BLaER1 treated with 17β-estradiol and CSF1 and Interleukin-3, amounts not matched to agents 10 nM and 100 nM (cell line): ENCODE results near the gene GGA1.
A peak's percentile ranks its signal among the peaks of the same experiment; 100 is the strongest.

Source experiments
- H3K27ac ChIP-seq, 11 experiments: shearing (Covaris generic); formaldehyde crosslinking; 2 replicates each; pipeline ENCODE4 v1.8.1; 2022
- H3K27me3 ChIP-seq, 11 experiments: shearing (Covaris generic); formaldehyde crosslinking; 2 replicates each; pipeline ENCODE4 v1.8.1; 2022
- H3K36me3 ChIP-seq, 11 experiments: shearing (Covaris generic); formaldehyde crosslinking; 2 replicates each; pipeline ENCODE4 v1.8.1; 2022
- H3K4me1 ChIP-seq, 10 experiments: shearing (Covaris generic); formaldehyde crosslinking; 2 replicates each; pipeline ENCODE4 v1.8.1; 2022
- H3K4me2 ChIP-seq, 11 experiments: shearing (Covaris generic); formaldehyde crosslinking; 2 replicates each; pipeline ENCODE4 v1.8.1; 2022
- H3K4me3 ChIP-seq, 10 experiments: shearing (Covaris generic); formaldehyde crosslinking; 2 replicates each; pipeline ENCODE4 v1.8.1; 2022
- H3K9ac ChIP-seq, 11 experiments: shearing (Covaris generic); formaldehyde crosslinking; 2 replicates each; pipeline ENCODE4 v1.8.1; 2022
- H3K9me3 ChIP-seq, 11 experiments: shearing (Covaris generic); formaldehyde crosslinking; replicated peaks in 1 of 11; 2 replicates each; pipeline ENCODE4 v1.8.1; 2022
- H4K20me1 ChIP-seq, 11 experiments: shearing (Covaris generic); formaldehyde crosslinking; 2 replicates each; pipeline ENCODE4 v1.8.1; 2022
- Cebpa-rat ChIP-seq, 11 experiments: shearing (Covaris generic); IDR thresholded peaks; 2 replicates each; pipeline ENCODE4 v1.8.1; 2022

GGA1 gene

GRCh38 chr22:37661160-37661924 is 52.7 kb downstream of the GGA1 start:
- Histone ChIP-seq H3K9ac (peak overlapping the region; percentile 54 to 95 (median 91); a peak in 20 of 22 replicates), H3K27ac (peak overlapping the region in 10 of 11 experiments; percentile 17 to 60 (median 53); a peak in 17 of 22 replicates), H3K4me2 (peak overlapping the region; percentile 91 to 100 (median 98)), H3K9me3 (no peaks in the 10 kb centered on the region), H4K20me1 (peaks cover 4 to 77% (median 72%) of the 10 kb centered on the region in 11 experiments; a peak in 21 of 22 replicates), H3K27me3 (no peaks in the 10 kb centered on the region), H3K4me3 (peak overlapping the region in 8 of 10 experiments; percentile 76 to 98 (median 87); a peak in 11 of 20 replicates), H3K4me1 (peaks cover 55 to 67% (median 59%) of the 10 kb centered on the region in 10 experiments), H3K36me3 (peaks cover 14 to 34% (median 22%) of the 10 kb centered on the region in 11 experiments)
- no peak for TF ChIP-seq Cebpa-rat (IDR thresholded peaks at IDR 0.05)

- Histone ChIP-seq H3K9me3 (no peaks in the 10 kb centered on the region), H3K9ac (peak overlapping the region in 10 of 11 experiments; percentile 80 to 95 (median 91); a peak in 18 of 22 replicates), H3K4me3 (peak overlapping the region in 3 of 10 experiments; percentile 2 to 34 (median 15); a peak in 2 of 20 replicates), H3K36me3 (peaks cover 20 to 41% (median 29%) of the 10 kb centered on the region in 11 experiments), H3K27ac (peak overlapping the region in 10 of 11 experiments; percentile 17 to 60 (median 53); a peak in 18 of 22 replicates), H4K20me1 (peaks cover 4 to 82% (median 73%) of the 10 kb centered on the region in 11 experiments; a peak in 21 of 22 replicates), H3K27me3 (no peaks in the 10 kb centered on the region), H3K4me2 (peak overlapping the region; percentile 91 to 100 (median 98)), H3K4me1 (peaks cover 54 to 64% (median 58%) of the 10 kb centered on the region in 10 experiments)
- no peak for TF ChIP-seq Cebpa-rat (IDR thresholded peaks at IDR 0.05)
These were observed 53.4 kb downstream of the GGA1 start for GRCh38 chr22:37662039-37662438.

- Histone ChIP-seq H3K4me2 (peak overlapping the region; percentile 47 to 100 (median 98)), H3K9ac (peak overlapping the region in 7 of 11 experiments; percentile 6 to 50 (median 31); a peak in 4 of 22 replicates), H3K4me3 (no peak overlapping the region), H3K9me3 (no peaks in the 10 kb centered on the region), H3K27ac (peak overlapping the region in 5 of 11 experiments; percentile 7 to 43 (median 14); a peak in 7 of 22 replicates), H3K36me3 (peaks cover 27 to 57% (median 41%) of the 10 kb centered on the region in 11 experiments), H3K4me1 (peaks cover 47 to 58% (median 50%) of the 10 kb centered on the region in 10 experiments), H3K27me3 (no peaks in the 10 kb centered on the region), H4K20me1 (peaks cover 4 to 90% (median 73%) of the 10 kb centered on the region in 11 experiments; a peak in 21 of 22 replicates)
- no peak for TF ChIP-seq Cebpa-rat (IDR thresholded peaks at IDR 0.05)
These were observed 55.0 kb downstream of the GGA1 start for GRCh38 chr22:37663521-37664140.

GRCh38 chr22:37664249-37665101 is 55.8 kb downstream of the GGA1 start:
- H4K20me1 ChIP-seq, result peaks cover 4 to 84% (median 67%) of the 10 kb centered on the region in 11 experiments; a peak in 21 of 22 replicates
- TF ChIP-seq Cebpa-rat (IDR thresholded peaks at IDR 0.05), result no peak
- peaks cover 45 to 54% (median 48%) of the 10 kb centered on the region in 10 experiments for H3K4me1 ChIP-seq
- H3K36me3 ChIP-seq, result peaks cover 27 to 61% (median 45%) of the 10 kb centered on the region in 11 experiments
- no peaks in the 10 kb centered on the region for H3K27me3 ChIP-seq
- H3K4me3 ChIP-seq, result no peak overlapping the region
- H3K9ac ChIP-seq, result peak overlapping the region in 1 of 11 experiments; percentile 6; a peak in 3 of 22 replicates
- H3K9me3 ChIP-seq, result no peaks in the 10 kb centered on the region
- 0 out of 22 replicates have a peak overlapping the region, but pooled peaks of 1 of the 11 experiments have one; percentile 4 for H3K27ac ChIP-seq
- H3K4me2 ChIP-seq, result peak overlapping the region in 1 of 11 experiments; percentile 100; a peak in 1 of 22 replicates

- Histone ChIP-seq H3K4me3 (no peak overlapping the region), H4K20me1 (peaks cover 0 to 74% (median 57%) of the 10 kb centered on the region in 11 experiments; a peak in 21 of 22 replicates), H3K9ac (no peak overlapping the region; a peak in 2 of 22 replicates), H3K36me3 (peaks cover 27 to 66% (median 46%) of the 10 kb centered on the region in 11 experiments), H3K9me3 (no peaks in the 10 kb centered on the region), H3K27me3 (no peaks in the 10 kb centered on the region), H3K4me2 (no peak overlapping the region), H3K27ac (0 out of 22 replicates have a peak overlapping the region, but pooled peaks of 1 of the 11 experiments have one; percentile 9), H3K4me1 (peaks cover 34 to 45% (median 40%) of the 10 kb centered on the region in 10 experiments)
- no peak for TF ChIP-seq Cebpa-rat (IDR thresholded peaks at IDR 0.05)
These were observed 56.9 kb downstream of the GGA1 start for GRCh38 chr22:37665487-37665886.

GRCh38 chr22:37669586-37669985 is 61.0 kb downstream of the GGA1 start:
- H4K20me1 ChIP-seq, result peaks cover 0 to 33% (median 21%) of the 10 kb centered on the region in 11 experiments; a peak in 17 of 22 replicates
- H3K4me2 ChIP-seq, result no peak overlapping the region
- no peak overlapping the region for H3K27ac ChIP-seq
- H3K36me3 ChIP-seq, result peaks cover 27 to 52% (median 36%) of the 10 kb centered on the region in 11 experiments
- no peak for TF ChIP-seq Cebpa-rat (IDR thresholded peaks at IDR 0.05)
- no peak overlapping the region for H3K9ac ChIP-seq
- H3K9me3 ChIP-seq, result no peaks in the 10 kb centered on the region
- H3K4me1 ChIP-seq, result peaks cover 28 to 47% (median 40%) of the 10 kb centered on the region in 10 experiments
- no peaks in the 10 kb centered on the region for H3K27me3 ChIP-seq
- no peak overlapping the region for H3K4me3 ChIP-seq

GRCh38 chr22:37672206-37672919 is 63.7 kb downstream of the GGA1 start:
- Histone ChIP-seq H3K4me3 (no peak overlapping the region), H3K9me3 (no peaks in the 10 kb centered on the region), H4K20me1 (peaks cover 0 to 15% (median 0%) of the 10 kb centered on the region in 11 experiments; a peak in 9 of 22 replicates), H3K27ac (peak overlapping the region in 9 of 11 experiments; percentile 1 to 62 (median 35); a peak in 12 of 22 replicates), H3K4me1 (peaks cover 32 to 68% (median 62%) of the 10 kb centered on the region in 10 experiments), H3K9ac (peak overlapping the region in 6 of 11 experiments; percentile 7 to 63 (median 24); a peak in 9 of 22 replicates), H3K27me3 (no peaks in the 10 kb centered on the region), H3K4me2 (peak overlapping the region; percentile 59 to 97 (median 79)), H3K36me3 (peaks cover 3 to 24% (median 8%) of the 10 kb centered on the region in 11 experiments; a peak in 19 of 22 replicates)
- TF ChIP-seq Cebpa-rat (IDR thresholded peaks at IDR 0.05), result no peak
